Fibroblast of lung (primary cell): Measurements from ENCODE around the gene DGLUCY.

Experiments used
- EZH2 ChIP-seq: IDR thresholded peaks from 2 replicates; pipeline ENCODE4 v1.5.1; 2012; ENCODE audit warnings: low read length, control low read depth, mild to moderate bottlenecking; ENCODE audit errors: missing control alignments
- TF ChIP-seq, protein P1 (sequence below), 2 donors: IDR thresholded peaks in 1 of 2; conservative IDR thresholded peaks in 1 of 2; 1 replicate in 1 of 2; 2 replicates in 1 of 2; pipeline ENCODE4 v1.5.1; 2011 to 2012; ENCODE audit warnings: low read length in 2 of 2, control low read depth in 1 of 2, inconsistent platforms in 1 of 2, low read depth in 1 of 2, mild to moderate bottlenecking in 1 of 2

DNA sequence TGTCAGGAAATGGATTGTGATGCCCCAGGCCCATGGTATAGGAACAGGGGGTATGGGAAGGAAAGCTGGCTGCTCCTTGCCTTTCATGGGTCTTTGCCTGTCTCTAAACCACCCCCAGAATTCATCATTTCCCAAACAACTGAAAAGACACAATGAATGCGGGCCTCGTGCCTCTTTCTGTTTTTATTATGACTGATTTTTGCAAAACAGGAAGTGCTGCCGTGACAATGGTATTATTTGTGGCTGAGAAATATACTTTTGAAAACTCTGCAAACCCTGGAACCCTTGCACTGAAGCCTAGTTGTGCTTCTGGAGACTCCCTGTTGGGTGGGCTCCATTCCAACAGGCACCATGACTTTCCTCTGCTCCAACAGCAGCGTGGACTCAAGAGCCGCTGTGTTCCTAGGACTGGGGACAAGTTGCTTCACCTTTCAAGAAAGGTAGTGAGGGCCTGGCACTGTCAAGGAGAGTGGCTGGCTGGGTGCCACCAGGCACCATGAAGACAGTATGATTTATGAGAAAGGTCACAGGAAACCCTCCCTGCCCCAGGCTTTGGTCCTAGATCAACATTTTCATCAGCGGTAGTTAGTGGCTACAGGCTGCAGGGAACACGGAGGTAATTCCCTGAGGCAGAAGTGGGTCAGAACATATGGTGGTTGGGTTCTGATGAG, 4.8 kb upstream of the DGLUCY start:
- TF ChIP-seq EZH2 = no peak
- TF ChIP-seq, protein P1, sequence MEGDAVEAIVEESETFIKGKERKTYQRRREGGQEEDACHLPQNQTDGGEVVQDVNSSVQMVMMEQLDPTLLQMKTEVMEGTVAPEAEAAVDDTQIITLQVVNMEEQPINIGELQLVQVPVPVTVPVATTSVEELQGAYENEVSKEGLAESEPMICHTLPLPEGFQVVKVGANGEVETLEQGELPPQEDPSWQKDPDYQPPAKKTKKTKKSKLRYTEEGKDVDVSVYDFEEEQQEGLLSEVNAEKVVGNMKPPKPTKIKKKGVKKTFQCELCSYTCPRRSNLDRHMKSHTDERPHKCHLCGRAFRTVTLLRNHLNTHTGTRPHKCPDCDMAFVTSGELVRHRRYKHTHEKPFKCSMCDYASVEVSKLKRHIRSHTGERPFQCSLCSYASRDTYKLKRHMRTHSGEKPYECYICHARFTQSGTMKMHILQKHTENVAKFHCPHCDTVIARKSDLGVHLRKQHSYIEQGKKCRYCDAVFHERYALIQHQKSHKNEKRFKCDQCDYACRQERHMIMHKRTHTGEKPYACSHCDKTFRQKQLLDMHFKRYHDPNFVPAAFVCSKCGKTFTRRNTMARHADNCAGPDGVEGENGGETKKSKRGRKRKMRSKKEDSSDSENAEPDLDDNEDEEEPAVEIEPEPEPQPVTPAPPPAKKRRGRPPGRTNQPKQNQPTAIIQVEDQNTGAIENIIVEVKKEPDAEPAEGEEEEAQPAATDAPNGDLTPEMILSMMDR (conservative IDR thresholded peaks at IDR 0.05 in 1 of 2, IDR thresholded peaks at IDR 0.05 in 1 of 2; ENCODE audit: low read depth in 1 of 2, low read length in 2 of 2) = no peak
